SK-N-SH treated with all-trans-retinoic acid at 6 μM for 48 hours (cell line): ENCODE measurements around the gene COL25A1.

ENCODE experiments used
- ATAC-seq: fragments of 200-7000 bp; cut with Tn5 transposase; 3 replicates; pipeline ENCODE4 v1.9.1; 2020; ENCODE audit warnings: mild to moderate bottlenecking, moderate library complexity
- ARNTL ChIP-seq: fragments of 450-650 bp; formaldehyde crosslinking; IDR thresholded peaks from 2 replicates; pipeline ENCODE4 v1.5.0; 2020; ENCODE audit warnings: low read depth, mild to moderate bottlenecking, moderate library complexity, borderline replicate concordance
- BACH2 ChIP-seq: fragments of 250-450 bp; sonication (Bioruptor Pico); IDR thresholded peaks from 2 replicates; pipeline ENCODE4 v1.9.0; 2021; ENCODE audit warnings: mild to moderate bottlenecking, borderline replicate concordance
- CSDC2 ChIP-seq: fragments of 250-450 bp; sonication (Bioruptor Pico); IDR thresholded peaks from 2 replicates; pipeline ENCODE4 v1.5.0; 2020; ENCODE audit warnings: mild to moderate bottlenecking, moderate library complexity
- ESRRG ChIP-seq: fragments of 250-450 bp; sonication (Bioruptor Pico); IDR thresholded peaks from 2 replicates; pipeline ENCODE4 v1.6.1; 2021; ENCODE audit warnings: mild to moderate bottlenecking
- GLIS3 ChIP-seq: fragments of 250-450 bp; sonication (Bioruptor Pico); IDR thresholded peaks from 2 replicates; pipeline ENCODE4 v1.5.0; 2020; ENCODE audit warnings: mild to moderate bottlenecking, moderate library complexity
- ISL1 ChIP-seq: fragments of 250-450 bp; sonication (Bioruptor Pico); IDR thresholded peaks from 2 replicates; pipeline ENCODE4 v2.1.2; 2022; ENCODE audit warnings: mild to moderate bottlenecking, moderate library complexity
- OSR1 ChIP-seq: fragments of 250-450 bp; sonication (Bioruptor Pico); IDR thresholded peaks from 2 replicates; pipeline ENCODE4 v1.8.0; 2022; ENCODE audit warnings: moderate library complexity, mild to moderate bottlenecking, inconsistent platforms
- PPARA ChIP-seq: fragments of 250-450 bp; sonication (Bioruptor Pico); IDR thresholded peaks from 2 replicates; pipeline ENCODE4 v1.5.0; 2020; ENCODE audit warnings: mild to moderate bottlenecking, borderline replicate concordance
- RARB ChIP-seq: fragments of 250-450 bp; sonication (Bioruptor Pico); IDR thresholded peaks from 2 replicates; pipeline ENCODE4 v1.8.0; 2021; ENCODE audit warnings: mild to moderate bottlenecking, moderate library complexity
- SNAI2 ChIP-seq: fragments of 250-450 bp; sonication (Bioruptor Pico); IDR thresholded peaks from 2 replicates; pipeline ENCODE4 v1.5.0; 2020; ENCODE audit warnings: mild to moderate bottlenecking, moderate library complexity
- TCF4 ChIP-seq: fragments of 250-450 bp; sonication (Bioruptor Pico); IDR thresholded peaks from 2 replicates; pipeline ENCODE4 v1.8.0; 2021; ENCODE audit warnings: mild to moderate bottlenecking, moderate library complexity, borderline replicate concordance
- TOX ChIP-seq: fragments of 250-450 bp; sonication (Bioruptor Pico); IDR thresholded peaks from 2 replicates; pipeline ENCODE4 v1.8.0; 2021; ENCODE audit warnings: mild to moderate bottlenecking, moderate library complexity, borderline replicate concordance
- ZC3H10 ChIP-seq: fragments of 250-450 bp; sonication (Bioruptor Pico); IDR thresholded peaks from 2 replicates; pipeline ENCODE4 v1.5.1; 2021; ENCODE audit warnings: mild to moderate bottlenecking, moderate library complexity
- ZFP3 ChIP-seq: fragments of 250-450 bp; sonication (Bioruptor Pico); IDR thresholded peaks from 2 replicates; pipeline ENCODE4 v1.5.0; 2020; ENCODE audit warnings: mild to moderate bottlenecking, moderate library complexity
- ZFP30 ChIP-seq: fragments of 450-650 bp; formaldehyde crosslinking; IDR thresholded peaks from 2 replicates; pipeline ENCODE4 v1.5.0; 2022; ENCODE audit warnings: mild to moderate bottlenecking, moderate library complexity
- ZNF565 ChIP-seq: fragments of 450-650 bp; formaldehyde crosslinking; conservative IDR thresholded peaks from 2 replicates; pipeline ENCODE4 v1.5.0; 2020; ENCODE audit warnings: low read depth, mild to moderate bottlenecking, moderate library complexity
- ZNF70 ChIP-seq: fragments of 450-650 bp; formaldehyde crosslinking; IDR thresholded peaks from 2 replicates; pipeline ENCODE4 v1.5.0; 2020; ENCODE audit warnings: mild to moderate bottlenecking, moderate library complexity
- ZNF8 ChIP-seq: fragments of 450-650 bp; formaldehyde crosslinking; IDR thresholded peaks from 2 replicates; pipeline ENCODE4 v1.5.0; 2020; ENCODE audit warnings: mild to moderate bottlenecking, moderate library complexity
- TF ChIP-seq, protein P1 (sequence below): fragments of 250-450 bp; sonication (Bioruptor Pico); IDR thresholded peaks from 2 replicates; pipeline ENCODE4 v1.8.0; 2021; ENCODE audit warnings: low read depth, mild to moderate bottlenecking, moderate library complexity, borderline replicate concordance
- TF ChIP-seq, protein P2 (sequence below): fragments of 250-450 bp; sonication (Bioruptor Pico); IDR thresholded peaks from 2 replicates; pipeline ENCODE4 v1.8.0; 2020; ENCODE audit warnings: mild to moderate bottlenecking, moderate library complexity, borderline replicate concordance
- TF ChIP-seq, protein P3 (sequence below): fragments of 250-450 bp; sonication (Bioruptor Pico); IDR thresholded peaks from 2 replicates; pipeline ENCODE4 v1.5.1; 2021; ENCODE audit warnings: mild to moderate bottlenecking, moderate library complexity
- TF ChIP-seq, protein P4 (sequence below): fragments of 250-450 bp; sonication (Bioruptor Pico); IDR thresholded peaks from 2 replicates; pipeline ENCODE4 v1.5.0; 2020; ENCODE audit warnings: mild to moderate bottlenecking, moderate library complexity

Gene COL25A1

DNA sequence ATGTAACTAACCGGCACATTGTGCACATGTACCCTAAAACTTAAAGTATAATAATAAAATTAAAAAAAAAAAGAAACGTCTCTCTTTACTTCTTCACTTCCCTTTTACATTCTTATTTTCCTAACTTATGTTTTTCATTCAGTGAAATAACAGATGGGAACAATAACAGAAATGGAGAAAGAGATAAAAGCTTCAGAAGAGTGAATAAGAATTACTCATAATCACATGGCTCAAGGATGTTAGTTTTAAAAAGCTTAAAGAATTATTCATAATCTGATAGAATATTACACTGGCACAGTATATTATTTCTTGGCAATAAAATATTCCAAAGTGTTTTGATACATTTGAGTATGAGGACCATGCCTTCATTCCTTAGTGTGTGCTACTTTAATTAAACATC is 175.6 kb downstream of the COL25A1 start:
- no peak for ATAC-seq
- TF ChIP-seq TOX, result no peak
- no peak for TF ChIP-seq GLIS3 (CRISPR knock-in tag)
- no peak for TF ChIP-seq TCF4
- TF ChIP-seq, protein P1, sequence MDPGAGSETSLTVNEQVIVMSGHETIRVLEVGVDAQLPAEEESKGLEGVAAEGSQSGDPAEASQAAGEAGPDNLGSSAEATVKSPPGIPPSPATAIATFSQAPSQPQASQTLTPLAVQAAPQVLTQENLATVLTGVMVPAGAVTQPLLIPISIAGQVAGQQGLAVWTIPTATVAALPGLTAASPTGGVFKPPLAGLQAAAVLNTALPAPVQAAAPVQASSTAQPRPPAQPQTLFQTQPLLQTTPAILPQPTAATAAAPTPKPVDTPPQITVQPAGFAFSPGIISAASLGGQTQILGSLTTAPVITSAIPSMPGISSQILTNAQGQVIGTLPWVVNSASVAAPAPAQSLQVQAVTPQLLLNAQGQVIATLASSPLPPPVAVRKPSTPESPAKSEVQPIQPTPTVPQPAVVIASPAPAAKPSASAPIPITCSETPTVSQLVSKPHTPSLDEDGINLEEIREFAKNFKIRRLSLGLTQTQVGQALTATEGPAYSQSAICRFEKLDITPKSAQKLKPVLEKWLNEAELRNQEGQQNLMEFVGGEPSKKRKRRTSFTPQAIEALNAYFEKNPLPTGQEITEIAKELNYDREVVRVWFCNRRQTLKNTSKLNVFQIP, result no peak
- TF ChIP-seq ISL1 (CRISPR knock-in tag), result no peak
- no peak for TF ChIP-seq ZNF565 (CRISPR knock-in tag)
- no peak for TF ChIP-seq CSDC2 (CRISPR knock-in tag)
- no peak for TF ChIP-seq ZFP3 (CRISPR knock-in tag)
- no peak for TF ChIP-seq ESRRG (CRISPR knock-in tag)
- TF ChIP-seq, protein P2, sequence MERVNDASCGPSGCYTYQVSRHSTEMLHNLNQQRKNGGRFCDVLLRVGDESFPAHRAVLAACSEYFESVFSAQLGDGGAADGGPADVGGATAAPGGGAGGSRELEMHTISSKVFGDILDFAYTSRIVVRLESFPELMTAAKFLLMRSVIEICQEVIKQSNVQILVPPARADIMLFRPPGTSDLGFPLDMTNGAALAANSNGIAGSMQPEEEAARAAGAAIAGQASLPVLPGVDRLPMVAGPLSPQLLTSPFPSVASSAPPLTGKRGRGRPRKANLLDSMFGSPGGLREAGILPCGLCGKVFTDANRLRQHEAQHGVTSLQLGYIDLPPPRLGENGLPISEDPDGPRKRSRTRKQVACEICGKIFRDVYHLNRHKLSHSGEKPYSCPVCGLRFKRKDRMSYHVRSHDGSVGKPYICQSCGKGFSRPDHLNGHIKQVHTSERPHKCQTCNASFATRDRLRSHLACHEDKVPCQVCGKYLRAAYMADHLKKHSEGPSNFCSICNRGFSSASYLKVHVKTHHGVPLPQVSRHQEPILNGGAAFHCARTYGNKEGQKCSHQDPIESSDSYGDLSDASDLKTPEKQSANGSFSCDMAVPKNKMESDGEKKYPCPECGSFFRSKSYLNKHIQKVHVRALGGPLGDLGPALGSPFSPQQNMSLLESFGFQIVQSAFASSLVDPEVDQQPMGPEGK, result no peak
- TF ChIP-seq PPARA (CRISPR knock-in tag), result no peak
- TF ChIP-seq BACH2, result no peak
- TF ChIP-seq, protein P3, sequence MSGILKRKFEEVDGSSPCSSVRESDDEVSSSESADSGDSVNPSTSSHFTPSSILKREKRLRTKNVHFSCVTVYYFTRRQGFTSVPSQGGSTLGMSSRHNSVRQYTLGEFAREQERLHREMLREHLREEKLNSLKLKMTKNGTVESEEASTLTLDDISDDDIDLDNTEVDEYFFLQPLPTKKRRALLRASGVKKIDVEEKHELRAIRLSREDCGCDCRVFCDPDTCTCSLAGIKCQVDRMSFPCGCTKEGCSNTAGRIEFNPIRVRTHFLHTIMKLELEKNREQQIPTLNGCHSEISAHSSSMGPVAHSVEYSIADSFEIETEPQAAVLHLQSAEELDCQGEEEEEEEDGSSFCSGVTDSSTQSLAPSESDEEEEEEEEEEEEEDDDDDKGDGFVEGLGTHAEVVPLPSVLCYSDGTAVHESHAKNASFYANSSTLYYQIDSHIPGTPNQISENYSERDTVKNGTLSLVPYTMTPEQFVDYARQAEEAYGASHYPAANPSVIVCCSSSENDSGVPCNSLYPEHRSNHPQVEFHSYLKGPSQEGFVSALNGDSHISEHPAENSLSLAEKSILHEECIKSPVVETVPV (CRISPR knock-in tag), result no peak
- TF ChIP-seq ZC3H10, result no peak
- no peak for TF ChIP-seq ARNTL (CRISPR knock-in tag)
- no peak for TF ChIP-seq ZNF70
- no peak for TF ChIP-seq OSR1 (CRISPR knock-in tag)
- TF ChIP-seq ZFP30 (CRISPR knock-in tag), result no peak

DNA sequence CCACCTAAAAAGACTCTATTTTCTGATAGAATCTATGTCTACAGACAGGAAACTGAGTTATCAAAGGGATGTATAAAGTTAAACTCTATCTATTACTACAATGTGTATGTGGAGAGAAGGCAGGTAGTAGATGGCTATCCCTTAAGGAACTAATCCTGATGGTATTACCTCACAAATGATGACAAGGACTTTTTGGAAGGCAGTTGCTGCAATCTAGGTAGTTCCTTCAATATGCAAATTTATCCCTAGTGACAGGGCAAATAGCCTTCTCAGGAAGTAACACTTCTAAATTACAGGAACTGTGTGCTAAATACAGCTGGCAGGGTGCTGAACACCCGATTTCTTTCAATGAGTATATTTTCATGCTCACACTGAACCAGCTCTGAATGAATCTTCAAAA is 177.4 kb downstream of the COL25A1 start:
- TF ChIP-seq CSDC2 (CRISPR knock-in tag), result no peak
- TF ChIP-seq ISL1 (CRISPR knock-in tag), result no peak
- TF ChIP-seq, protein P3 (CRISPR knock-in tag), result no peak
- TF ChIP-seq ZNF70, result no peak
- ATAC-seq, result no peak

DNA sequence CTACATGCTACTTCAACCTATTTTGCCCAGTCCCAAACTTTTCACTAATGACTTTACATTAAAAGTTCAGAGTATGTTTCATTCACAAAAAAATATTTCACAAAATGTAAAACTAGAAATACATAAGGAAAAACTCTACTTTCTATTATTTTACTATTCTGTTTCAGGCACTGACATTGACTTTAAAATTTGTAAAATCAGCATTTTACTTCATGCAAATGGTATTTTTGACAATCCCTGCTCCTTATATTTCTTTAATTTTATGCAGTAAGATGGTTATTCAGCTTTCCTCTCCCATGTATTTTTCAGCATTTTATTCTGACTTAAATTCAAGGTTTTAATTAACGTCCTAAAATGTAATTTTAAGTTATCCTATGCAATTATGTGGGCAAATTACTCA is 178.5 kb downstream of the COL25A1 start:
- no peak for ATAC-seq
- TF ChIP-seq ZC3H10, result no peak
- TF ChIP-seq PPARA (CRISPR knock-in tag), result no peak
- TF ChIP-seq, protein P1, result no peak
- no peak for TF ChIP-seq ZNF8
- no peak for TF ChIP-seq RARB (CRISPR knock-in tag)
- TF ChIP-seq BACH2, result no peak
- TF ChIP-seq, protein P4, sequence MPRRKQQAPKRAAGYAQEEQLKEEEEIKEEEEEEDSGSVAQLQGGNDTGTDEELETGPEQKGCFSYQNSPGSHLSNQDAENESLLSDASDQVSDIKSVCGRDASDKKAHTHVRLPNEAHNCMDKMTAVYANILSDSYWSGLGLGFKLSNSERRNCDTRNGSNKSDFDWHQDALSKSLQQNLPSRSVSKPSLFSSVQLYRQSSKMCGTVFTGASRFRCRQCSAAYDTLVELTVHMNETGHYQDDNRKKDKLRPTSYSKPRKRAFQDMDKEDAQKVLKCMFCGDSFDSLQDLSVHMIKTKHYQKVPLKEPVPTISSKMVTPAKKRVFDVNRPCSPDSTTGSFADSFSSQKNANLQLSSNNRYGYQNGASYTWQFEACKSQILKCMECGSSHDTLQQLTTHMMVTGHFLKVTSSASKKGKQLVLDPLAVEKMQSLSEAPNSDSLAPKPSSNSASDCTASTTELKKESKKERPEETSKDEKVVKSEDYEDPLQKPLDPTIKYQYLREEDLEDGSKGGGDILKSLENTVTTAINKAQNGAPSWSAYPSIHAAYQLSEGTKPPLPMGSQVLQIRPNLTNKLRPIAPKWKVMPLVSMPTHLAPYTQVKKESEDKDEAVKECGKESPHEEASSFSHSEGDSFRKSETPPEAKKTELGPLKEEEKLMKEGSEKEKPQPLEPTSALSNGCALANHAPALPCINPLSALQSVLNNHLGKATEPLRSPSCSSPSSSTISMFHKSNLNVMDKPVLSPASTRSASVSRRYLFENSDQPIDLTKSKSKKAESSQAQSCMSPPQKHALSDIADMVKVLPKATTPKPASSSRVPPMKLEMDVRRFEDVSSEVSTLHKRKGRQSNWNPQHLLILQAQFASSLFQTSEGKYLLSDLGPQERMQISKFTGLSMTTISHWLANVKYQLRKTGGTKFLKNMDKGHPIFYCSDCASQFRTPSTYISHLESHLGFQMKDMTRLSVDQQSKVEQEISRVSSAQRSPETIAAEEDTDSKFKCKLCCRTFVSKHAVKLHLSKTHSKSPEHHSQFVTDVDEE (CRISPR knock-in tag), result no peak
- TF ChIP-seq OSR1 (CRISPR knock-in tag), result no peak
- no peak for TF ChIP-seq ARNTL (CRISPR knock-in tag)
- no peak for TF ChIP-seq CSDC2 (CRISPR knock-in tag)
- TF ChIP-seq GLIS3 (CRISPR knock-in tag), result no peak
- TF ChIP-seq ZFP3 (CRISPR knock-in tag), result no peak
- TF ChIP-seq ZFP30 (CRISPR knock-in tag), result no peak
- TF ChIP-seq, protein P2, result no peak
- no peak for TF ChIP-seq ZNF70
- no peak for TF ChIP-seq SNAI2 (CRISPR knock-in tag)
- TF ChIP-seq ISL1 (CRISPR knock-in tag), result no peak
- no peak for TF ChIP-seq ZNF565 (CRISPR knock-in tag)
- TF ChIP-seq, protein P3 (CRISPR knock-in tag), result no peak
